ENCODE results near the gene RASGEF1B.

The RASGEF1B gene

GRCh38 chr4:81392164-81392563, 79.5 kb downstream of the RASGEF1B start:
- no peak for DNase-seq

GRCh38 chr4:81389720-81390119, 82.0 kb downstream of the RASGEF1B start:
- DNase-seq: no peak

DNA sequence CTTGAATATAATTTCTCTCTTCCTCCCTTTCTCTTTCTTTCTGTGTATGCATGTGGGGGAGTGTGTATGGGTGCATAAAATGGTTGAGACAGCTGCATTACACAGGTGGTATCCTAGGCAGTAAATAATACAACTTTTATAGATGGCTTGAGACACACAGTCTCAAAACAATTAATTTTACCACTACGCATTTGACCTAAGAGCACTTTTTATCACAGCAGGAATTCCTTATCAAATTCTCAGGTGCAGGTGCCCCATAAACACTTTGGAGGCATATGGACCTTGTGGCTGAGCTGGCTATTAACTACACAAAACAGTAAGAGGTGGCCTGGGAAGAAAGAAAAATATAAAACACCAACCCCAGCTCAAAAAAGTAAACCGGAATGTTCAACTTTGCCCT, 91.3 kb downstream of the RASGEF1B start:
- no peak for DNase-seq

GRCh38 chr4:81378386-81378785, 93.3 kb downstream of the RASGEF1B start:
- DNase-seq: no peak

DNA sequence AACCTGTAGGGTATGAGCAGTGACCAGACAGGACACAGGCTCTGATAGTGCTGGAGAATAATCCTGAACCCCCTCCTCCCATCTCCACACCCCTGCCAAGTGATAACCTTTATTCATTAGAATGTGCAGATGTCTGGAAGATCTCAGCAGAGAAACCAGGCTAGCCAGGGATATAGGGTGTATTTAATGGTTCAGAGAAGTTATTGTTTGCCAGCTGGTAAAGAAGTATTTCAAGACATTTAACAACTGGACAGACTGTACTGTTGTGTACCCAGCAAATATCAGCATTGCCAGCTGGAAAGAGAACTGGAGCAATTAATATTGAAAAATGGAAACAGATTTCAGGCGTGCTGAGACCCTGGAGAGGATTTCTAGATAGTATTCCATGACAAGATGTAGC, 94.5 kb downstream of the RASGEF1B start:
- DNase-seq: no peak

DNA sequence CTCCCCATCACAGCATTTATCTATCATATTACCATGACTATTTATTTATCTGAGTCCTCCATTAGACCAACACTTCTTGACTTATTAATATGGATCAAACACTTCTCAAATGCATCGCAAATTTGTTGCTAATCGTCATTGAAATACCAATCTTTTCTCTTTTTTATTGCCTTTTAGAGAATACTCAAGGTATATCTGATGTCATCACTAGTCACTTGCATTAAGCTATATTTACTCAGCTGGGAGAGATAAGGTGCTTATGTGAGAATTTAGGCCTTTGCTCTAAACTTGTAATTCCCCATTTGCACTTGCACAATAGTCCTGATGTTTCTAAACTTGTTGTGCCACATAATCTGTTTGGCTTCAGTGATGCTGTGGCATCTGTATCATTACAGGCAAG, 95.0 kb downstream of the RASGEF1B start:
- DNase-seq: no peak

Measured in effector CD8-positive, alpha-beta T cell (primary cell).